Astrocyte (in vitro differentiated cells and primary cell): ENCODE data around the gene CCDC6.

Source experiments
- CTCF ChIP-seq: IDR thresholded peaks from 2 replicates; pipeline ENCODE4 v1.5.1; 2011; ENCODE audit warnings: low read depth, mild to moderate bottlenecking, inconsistent platforms, low read length, moderate library complexity; ENCODE audit not compliant: insufficient read depth
- EZH2 ChIP-seq: IDR thresholded peaks from 2 replicates; pipeline ENCODE4 v1.6.1; 2012; ENCODE audit warnings: mild to moderate bottlenecking, low read length, inconsistent platforms; ENCODE audit not compliant: insufficient read depth

GRCh38 chr10:59865101-59865500, 41.3 kb downstream of the CCDC6 start:
- TF ChIP-seq CTCF (no peak), EZH2 (no peak)
